HPDE6-E6E7 (cell line): ENCODE measurements around the gene C5.
"Not testable (repeated sequence)": the region's sequence is repeated elsewhere in the genome, so short reads cannot be mapped to it uniquely, and the experiment has no call there.

ENCODE experiments used
- DNase-seq: peaks from one replicate; pipeline ENCODE4 v3.0.0; 2011; ENCODE audit warnings: missing footprints; ENCODE audit errors: extremely low spot score

C5 gene

GRCh38 chr9:121048618-121049017 is 1.5 kb downstream of the C5 start:
- no peak for DNase-seq

- no peak for DNase-seq
These were observed 1.9 kb downstream of the C5 start for GRCh38 chr9:121048175-121048574.

GRCh38 chr9:121038804-121039203 is 11.3 kb downstream of the C5 start:
- DNase-seq, result no peak

GRCh38 chr9:121038362-121038761 is 11.7 kb downstream of the C5 start:
- DNase-seq, result no peak

- DNase-seq, result not testable (repeated sequence)
These were observed 14.4 kb downstream of the C5 start for GRCh38 chr9:121035717-121036116.

GRCh38 chr9:121034529-121034928 is 15.5 kb downstream of the C5 start:
- DNase-seq, result no peak

GRCh38 chr9:121029469-121029868 is 20.6 kb downstream of the C5 start:
- DNase-seq, result no peak

- not testable (repeated sequence) for DNase-seq
These were observed 21.8 kb downstream of the C5 start for GRCh38 chr9:121028285-121028684.

GRCh38 chr9:121026768-121027167 is 23.3 kb downstream of the C5 start:
- no peak for DNase-seq

- DNase-seq, result no peak
These were observed 23.8 kb downstream of the C5 start for GRCh38 chr9:121026260-121026691.

- no peak for DNase-seq
These were observed 25.8 kb downstream of the C5 start for GRCh38 chr9:121024237-121024636.

- DNase-seq, result no peak
These were observed 27.0 kb downstream of the C5 start for GRCh38 chr9:121023064-121023463.

- no peak for DNase-seq
These were observed 28.8 kb downstream of the C5 start for GRCh38 chr9:121021301-121021700.

- no peak for DNase-seq
These were observed 30.8 kb downstream of the C5 start for GRCh38 chr9:121019273-121019672.

- no peak for DNase-seq
These were observed 36.2 kb downstream of the C5 start for GRCh38 chr9:121013911-121014310.

GRCh38 chr9:121009650-121010049 is 40.4 kb downstream of the C5 start:
- no peak for DNase-seq

- no peak for DNase-seq
These were observed 50.8 kb downstream of the C5 start for GRCh38 chr9:120999317-120999716.

- DNase-seq, result no peak
These were observed 52.0 kb downstream of the C5 start for GRCh38 chr9:120998111-120998510.

- DNase-seq, result no peak
These were observed 52.6 kb downstream of the C5 start for GRCh38 chr9:120997502-120997901.

GRCh38 chr9:120996409-120996808 is 53.7 kb downstream of the C5 start:
- no peak for DNase-seq

- DNase-seq, result no peak
These were observed 61.0 kb downstream of the C5 start for GRCh38 chr9:120989065-120989464.

- DNase-seq, result peak; percentile 15
These were observed 64.3 kb downstream of the C5 start for GRCh38 chr9:120985819-120986222.

GRCh38 chr9:120983259-120983837 is 66.7 kb downstream of the C5 start:
- no peak for DNase-seq

- no peak for DNase-seq
These were observed 67.2 kb downstream of the C5 start for GRCh38 chr9:120982836-120983235.
